Activated T-cell treated with anti-CD3 and anti-CD28 coated beads, Interleukin-2, amount 50 U/mL, for 48 hours (primary cell): Measurements from ENCODE around the gene SDK2.

Experiments
- DNase-seq, 2 experiments: peaks; one replicate each; pipeline ENCODE4 v3.0.0-alpha.2; 2020

SDK2 gene

DNA sequence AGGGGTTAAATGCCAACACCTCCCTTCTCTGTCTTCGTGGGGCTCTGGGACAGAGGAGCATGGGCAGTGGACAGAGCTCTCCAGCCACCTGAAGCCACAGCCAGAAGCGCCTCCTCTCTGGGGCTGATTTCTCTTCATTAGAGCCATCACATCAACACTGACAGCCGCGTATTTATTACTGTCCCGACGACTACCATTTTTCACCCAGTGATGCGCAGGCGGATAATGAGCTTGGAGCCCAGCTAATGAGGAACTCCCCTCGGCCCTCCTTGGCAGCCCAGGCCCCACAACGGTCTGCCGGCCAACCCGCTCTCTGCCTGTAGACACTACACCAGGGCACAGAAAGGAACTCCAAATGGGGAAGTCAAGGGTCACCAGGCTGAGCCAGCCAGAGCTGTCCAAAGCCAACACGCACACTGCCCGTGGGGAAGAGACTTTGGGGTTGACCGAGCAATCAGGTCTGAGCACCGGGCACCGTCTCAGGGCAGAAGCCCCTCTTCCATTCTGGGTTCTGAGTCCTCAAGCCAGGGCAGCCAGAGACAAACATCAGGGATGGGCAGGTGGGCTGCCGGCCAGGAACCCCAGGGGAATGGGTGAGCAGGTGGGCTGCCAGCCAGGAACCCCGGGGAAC lies 13.2 kb downstream of the SDK2 start:
- DNase-seq, result no peak

DNA sequence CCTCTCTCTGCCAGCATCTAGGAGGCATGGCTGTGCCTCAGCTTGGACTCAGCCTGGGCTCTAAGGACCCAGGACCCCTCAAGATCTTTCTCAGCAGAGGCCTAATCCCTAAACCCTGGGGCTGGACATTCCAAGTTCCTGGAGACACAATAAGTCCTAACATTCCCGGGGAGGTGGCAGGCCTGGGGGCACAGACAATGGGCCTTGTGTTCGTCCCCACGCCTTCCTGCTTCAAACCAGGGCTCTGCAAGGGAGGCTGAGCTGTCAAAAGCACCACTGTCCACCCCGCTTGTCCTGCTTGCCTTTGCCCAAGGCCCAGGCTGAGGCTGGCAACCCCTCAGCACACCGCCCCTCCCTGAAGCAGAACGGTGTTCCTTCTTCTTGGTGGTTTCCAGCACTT lies 13.7 kb downstream of the SDK2 start:
- DNase-seq, result no peak

DNA sequence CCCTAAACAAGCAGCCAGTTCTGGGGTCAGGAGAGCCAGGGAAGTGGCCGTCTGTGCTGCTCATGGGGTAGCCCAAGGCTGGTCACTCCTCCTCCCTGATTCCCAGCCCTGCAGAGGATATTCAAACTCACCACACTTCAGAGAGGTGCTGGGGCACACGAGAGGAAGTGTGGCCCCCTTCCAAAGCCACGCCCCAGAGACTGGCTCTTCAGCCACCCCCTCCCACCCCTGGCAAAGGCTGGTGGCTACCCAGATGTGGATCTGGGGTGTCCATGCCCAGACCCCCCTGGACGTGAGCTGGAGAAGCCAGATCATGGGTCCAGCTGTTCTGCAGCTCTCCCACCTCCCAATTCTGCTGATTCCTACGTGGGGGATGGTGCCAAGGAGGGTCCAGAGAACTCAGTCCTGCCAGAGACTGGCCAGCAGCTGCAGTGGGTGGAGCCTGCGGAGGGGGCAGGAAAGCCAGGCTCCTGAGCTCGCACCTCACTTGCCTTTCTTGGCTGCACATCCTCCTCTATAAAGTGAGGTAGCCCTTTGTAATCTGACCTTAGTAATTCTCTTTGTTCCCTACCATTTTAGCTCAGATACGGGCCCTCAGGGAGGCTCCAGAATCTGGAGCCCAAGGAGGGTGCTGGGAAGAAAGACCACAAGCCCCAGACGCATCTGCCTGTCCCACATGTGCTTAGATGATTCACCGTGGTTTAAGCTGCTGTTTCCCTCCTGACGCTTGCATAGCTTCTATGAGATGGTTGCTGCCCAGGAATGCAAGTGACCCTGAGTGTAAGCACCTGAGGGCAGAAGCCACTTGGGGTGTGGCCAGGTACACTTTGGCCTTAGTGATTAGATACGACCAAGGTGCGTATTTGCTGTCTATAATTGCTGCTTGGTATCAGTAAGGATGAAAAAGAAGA lies 15.3 kb downstream of the SDK2 start:
- DNase-seq, result no peak

DNA sequence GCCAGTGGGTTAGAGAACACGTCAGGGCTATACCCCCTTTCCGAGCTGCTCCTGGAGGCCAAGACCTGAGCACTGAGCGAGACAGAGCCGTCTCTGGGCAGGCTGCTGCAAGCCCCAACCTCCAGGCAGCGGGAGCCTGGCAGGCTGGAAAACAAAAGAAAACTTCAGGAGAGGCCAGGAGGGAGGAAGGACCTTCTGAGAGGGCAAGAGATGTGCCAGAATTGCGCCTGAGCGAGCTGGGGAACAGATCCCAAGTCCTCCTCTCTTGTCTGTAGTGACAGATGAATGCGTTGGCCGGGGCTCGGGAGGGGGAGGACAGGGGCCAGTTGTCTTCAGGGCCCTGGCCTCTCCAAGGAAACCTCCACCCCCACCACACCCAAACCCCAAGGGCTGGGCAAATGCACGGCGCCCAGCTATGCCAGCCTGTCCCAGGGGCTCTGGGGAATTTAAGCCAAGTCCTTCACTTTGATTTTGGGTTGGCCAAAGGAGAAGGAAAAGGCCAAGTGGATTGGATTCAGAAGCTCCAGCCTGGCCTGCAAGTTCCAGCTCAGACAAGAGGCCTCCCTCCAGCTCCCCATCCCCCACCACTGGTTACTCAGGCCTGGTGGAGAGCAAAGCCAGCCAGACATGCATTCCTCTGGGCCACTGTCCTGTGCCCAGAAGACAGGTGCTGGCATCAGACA lies 18.1 kb downstream of the SDK2 start:
- DNase-seq, result no peak

DNA sequence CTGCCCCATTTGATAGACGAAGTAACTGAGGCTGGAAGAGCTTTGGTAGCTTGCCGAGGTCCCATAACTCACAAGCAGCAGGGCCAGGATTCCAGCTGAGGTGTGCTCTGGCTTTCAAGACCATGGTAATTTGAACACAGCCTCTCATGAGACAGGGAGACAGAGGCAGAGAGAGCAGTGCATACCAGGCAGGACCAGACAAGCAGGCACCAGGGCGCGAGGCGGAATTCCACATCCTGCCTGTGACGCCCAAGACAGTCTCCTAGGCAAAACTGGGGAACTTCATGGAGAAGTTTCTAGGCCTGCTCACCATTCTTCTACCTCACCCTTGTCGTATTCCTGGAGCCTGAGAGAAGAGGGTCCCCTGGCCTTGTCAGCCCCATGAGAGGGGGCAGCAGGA lies 19.2 kb downstream of the SDK2 start:
- DNase-seq, result no peak

DNA sequence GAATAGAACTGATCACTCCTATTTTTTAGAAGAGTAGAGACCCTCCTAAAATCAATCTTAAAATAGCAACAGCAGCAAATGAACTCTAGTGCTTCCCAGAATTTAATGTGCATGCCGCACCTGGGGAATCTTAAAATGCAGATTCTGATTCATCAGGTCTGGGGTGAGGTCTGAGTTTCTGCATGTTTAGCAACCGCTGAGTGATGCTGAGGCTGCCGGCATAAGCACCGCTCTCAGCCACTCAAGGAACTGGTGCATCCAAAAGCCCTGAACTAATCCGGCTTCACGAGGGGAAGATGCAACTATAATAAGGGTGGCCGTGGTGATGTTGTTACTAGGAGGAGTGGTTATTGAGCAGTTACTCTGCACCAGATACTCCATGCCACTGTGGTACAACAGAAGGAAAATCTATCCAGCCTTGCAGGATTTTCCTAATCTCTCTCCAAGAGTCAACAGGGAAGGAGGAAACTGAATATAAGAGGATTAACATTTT lies 19.7 kb downstream of the SDK2 start:
- DNase-seq, result no peak

DNA sequence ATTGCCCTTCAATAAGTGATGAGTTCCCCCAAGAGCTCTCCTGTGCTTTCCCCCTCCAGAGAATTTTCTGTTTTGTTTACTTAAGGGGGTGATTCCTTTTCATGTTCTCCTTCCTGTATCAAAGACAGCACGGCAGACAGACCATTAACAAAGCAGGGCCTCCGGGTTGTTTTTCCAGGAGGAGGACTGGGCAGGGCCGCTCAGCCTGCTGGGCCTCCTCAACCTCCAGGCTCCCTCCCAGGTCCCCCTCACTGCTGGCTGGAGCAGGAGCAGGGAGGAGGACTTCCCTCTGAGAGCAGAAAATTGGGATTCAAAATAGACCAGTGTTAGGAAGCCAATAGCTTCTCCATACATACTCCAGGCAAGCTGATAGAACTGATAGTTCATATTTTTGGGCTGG lies 20.4 kb downstream of the SDK2 start:
- DNase-seq, result no peak

DNA sequence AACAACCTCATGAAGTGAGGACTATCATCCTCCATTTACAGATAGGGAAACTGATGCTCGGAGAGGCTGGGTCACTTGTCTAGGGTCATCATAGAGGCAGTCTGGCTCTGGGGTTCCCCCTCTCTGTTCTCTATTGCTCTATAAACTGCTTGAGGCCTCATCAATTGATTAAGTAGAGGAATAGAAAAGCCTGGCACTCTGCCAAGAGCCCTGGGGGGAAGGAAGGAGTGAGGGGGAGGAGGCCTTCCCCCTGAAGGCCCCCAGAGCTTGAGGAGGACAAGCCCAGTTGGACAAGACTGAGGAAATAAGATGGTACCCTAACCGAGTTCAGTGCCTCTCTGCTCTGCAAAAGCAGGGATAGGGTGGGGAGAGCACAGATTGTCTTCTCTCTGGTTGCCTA lies 21.0 kb downstream of the SDK2 start:
- no peak for DNase-seq

DNA sequence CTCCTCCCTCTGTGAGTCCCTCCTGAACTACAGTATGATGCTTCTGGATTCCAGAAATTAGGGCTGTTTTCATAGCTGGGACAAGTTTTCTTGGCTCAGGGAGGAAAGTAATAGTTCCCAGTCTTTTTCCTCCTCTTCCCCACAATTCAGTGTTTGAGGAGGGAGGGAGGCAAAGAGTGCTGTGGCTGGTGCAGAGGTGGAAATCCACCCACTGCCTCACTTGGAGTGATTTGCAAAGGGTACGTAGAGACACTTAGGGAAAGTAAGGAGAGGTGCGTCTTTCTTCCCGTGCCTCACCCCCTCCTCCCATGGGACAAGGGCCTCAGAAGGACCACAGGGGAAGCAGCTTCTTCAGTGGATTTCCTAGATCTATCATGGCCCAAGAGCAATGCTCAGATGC lies 21.9 kb downstream of the SDK2 start:
- DNase-seq, result no peak

DNA sequence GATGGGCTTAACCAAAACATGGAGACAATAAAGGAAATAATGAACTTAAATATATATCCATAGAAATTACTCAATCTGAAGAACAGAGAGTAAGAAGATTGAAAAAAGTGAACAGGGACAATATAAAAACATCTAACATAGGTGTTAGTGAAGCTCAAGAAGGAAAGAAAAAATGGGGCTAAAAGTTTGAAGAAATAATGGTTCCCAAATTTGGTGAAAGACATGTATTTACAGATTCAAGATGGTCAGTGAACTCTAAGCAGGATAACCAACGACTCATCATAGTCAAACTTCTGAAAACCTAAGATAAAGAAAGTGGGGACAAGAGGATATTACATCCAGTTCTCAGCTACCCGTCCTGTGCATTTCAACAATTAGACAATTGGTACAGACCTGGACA lies 22.6 kb downstream of the SDK2 start:
- no peak for DNase-seq

DNA sequence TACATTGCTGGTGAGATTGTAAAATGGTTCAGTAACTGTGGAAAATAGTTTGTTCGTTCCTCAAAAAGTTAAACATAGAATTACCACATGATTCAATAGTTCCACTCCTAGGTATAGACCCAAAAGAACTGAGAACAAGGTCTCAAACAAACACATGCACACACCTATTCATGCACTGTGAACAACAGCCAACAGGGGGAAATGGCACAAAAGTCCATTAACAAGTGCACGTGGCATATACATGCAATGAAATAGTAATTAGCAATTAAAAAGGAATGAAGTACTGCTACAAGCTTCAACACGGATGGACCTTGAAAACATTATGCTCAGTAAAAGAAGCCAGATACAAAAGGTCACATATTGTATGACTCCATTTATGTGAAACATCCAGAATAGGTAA lies 23.8 kb downstream of the SDK2 start:
- no peak for DNase-seq

DNA sequence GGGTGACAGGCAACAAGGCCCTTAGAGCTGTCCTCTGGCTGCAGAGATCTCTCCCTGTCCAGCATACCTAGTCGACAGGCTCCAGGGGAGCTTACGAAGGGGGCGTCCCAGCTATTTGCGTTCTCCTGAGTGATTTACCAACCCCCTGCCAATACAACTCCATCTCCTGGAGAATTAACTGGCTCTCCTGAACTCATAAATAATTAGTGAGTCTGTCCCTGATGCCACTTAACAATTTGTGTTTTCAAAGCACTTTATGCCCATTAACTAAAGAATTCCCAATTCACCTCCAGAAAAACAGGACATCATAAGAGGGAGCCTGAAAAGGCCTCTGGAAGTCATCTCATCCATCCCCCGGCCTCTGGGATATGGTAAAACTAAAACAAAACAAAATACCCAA lies 26.7 kb downstream of the SDK2 start:
- no peak for DNase-seq

DNA sequence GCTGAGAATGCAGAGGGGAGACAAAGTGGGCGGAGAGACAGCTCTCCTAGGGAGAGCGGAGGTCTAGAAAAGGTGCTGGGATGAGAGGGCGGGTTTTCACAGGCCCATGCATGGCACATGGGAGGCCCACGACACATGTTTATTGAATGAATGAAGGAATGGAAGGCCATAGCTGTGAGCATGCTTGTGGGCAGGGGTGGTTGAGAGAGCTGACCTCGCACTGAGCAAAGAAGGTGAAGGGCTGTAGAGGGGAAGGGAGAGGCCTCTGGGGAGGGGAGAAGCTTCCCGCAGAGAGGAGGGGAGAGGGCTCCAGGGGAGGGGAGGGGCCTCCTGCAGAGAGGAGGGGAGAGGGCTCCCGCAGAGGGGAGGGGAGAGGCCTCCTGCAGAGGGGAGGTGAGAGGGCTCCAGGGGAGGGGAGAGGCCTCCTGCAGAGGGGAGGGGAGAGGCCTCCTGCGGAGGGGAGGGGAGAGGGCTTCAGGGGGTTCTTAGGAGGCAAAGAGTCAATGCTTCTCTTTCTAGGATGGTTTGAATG lies 27.3 kb downstream of the SDK2 start:
- DNase-seq, result no peak

DNA sequence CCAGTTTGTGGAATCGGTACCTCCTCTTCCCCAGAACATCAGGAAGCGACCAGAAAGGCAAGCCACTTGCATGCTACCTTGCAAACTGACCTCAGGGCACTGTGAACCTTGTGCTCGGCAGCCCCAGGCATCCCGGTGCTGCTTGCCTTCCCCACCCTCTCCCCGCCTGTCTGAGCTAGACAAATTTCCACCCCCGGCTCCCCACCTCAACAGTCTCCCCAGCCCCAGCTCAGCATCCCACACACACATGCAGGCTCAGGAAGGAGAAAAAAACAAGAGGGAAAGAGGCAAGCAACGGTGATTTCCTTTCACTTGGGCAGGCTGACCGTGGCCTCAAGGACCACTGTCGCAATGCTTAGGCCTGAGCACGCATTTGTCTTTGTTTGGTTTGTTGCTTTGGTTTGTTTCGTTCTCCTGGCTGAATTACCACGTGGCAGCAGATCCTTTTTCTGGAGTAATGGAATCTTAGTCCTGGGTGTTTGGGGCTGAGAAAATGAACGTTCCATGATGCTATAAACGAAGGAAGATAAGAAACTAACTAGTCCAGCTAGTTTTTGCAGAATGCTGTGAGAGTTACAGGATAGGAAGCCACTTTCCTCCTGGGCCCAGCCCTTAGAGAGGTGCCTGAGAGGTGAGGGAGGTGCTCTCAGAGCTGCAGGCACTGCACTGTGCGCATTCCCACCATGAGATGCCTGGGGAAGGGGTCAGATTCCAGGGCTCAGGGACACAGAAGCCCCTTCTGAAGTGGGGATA lies 27.9 kb downstream of the SDK2 start:
- DNase-seq, result no peak

DNA sequence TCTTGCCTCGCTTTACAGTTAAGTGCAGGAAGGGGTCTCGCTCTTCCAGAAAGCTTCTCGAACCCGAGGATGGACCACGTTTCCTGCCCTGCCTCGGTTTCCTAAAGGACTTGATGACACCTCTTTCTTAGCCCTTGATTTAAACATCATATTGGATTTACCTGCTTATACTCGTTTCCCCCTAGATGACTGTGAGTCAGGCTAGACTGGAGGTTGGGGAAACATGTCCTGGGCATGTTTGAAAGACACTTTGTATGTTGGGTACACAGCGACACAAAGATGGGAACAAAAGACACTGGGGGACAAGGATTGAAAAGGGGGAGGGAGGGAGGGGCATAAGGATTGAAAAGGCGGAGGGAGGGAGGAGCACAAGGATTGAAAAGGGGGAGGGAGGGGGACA lies 30.0 kb downstream of the SDK2 start:
- DNase-seq, result no peak

DNA sequence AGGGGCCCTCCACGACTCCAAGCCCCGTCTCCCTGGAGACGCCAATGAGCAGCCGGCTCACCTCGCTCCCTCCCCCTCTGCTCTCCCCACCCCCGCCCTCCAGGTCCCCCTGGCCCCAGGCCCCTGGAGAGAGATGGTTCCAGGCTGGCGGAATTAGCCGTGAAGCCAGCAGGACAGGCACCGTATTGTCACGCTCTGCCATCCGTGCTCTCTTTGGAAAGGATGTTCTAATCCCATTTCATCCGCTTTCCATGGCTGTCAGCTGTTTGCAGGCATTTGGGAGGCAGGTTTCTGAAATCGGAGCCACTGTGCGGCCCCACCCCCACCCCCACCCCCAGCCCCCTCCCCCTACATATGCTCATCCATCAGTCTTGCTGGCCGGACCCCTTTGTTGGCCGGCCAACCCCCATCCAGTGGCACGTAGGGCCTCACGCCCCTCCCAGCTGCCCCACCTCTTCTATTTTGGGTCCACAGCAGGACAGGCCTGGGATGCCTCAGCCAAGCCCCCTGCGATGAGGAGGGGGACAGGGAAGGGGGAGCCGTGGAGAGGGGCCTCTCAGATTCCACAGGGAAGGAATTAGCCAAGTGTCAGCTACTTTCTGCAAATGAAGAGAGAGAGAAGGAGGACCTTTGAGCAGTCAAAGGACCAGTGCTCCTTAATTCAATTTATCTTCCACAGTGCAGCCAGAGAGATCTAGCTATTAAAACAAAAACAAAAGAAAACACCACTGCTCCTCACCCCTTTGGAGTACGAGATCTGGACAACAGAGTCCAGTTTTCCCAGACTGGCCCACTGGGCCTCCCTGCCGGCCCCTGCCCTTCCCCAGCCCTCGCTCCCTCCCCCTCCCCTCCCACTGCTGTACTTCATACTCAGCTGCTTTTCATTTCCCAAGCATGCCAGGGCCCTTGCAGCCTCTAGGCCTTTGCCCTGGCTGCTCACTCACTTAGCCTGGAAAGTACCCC lies 30.7 kb downstream of the SDK2 start:
- no peak for DNase-seq

DNA sequence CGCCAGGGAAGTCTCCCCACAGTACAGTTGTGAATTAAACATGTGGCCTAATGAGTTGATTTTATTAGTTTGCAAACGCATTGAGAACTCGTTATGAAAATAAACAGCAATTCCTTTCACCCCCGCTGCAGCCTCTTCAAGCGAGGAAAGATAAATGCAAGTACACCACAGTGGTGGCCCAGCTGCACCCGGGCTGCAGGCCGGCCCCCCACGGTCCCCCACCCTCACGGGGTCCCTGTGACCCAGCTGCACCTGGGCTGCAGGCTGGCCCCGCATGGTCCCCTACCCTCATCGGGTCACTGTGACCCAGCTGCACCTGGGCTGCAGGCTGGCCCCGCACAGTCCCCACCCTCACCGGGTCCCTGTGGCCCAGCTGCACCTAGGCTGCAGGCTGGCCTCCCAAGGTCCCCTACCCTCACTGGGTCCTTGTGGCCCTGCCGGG lies 32.2 kb downstream of the SDK2 start:
- DNase-seq, result no peak

DNA sequence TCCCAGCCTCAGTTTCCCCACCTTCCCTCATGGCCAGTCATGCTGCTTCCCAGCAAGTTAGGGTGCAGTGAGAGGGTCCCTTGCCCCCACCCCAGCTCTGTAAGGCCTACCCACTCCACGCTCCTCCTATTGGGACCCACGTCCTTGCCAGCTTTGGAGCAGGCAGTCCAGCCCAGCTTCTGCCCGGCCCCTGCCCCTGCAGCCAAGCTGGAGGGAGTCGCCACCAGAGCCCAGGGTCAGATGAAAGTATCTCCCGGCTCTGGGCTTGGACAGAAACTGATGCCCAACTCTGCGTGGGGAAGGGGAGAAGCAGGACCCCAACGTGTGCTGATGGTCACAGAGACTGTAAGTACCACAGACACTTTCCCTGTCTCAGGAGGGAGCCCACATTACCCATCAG lies 32.6 kb downstream of the SDK2 start:
- DNase-seq, result no peak

DNA sequence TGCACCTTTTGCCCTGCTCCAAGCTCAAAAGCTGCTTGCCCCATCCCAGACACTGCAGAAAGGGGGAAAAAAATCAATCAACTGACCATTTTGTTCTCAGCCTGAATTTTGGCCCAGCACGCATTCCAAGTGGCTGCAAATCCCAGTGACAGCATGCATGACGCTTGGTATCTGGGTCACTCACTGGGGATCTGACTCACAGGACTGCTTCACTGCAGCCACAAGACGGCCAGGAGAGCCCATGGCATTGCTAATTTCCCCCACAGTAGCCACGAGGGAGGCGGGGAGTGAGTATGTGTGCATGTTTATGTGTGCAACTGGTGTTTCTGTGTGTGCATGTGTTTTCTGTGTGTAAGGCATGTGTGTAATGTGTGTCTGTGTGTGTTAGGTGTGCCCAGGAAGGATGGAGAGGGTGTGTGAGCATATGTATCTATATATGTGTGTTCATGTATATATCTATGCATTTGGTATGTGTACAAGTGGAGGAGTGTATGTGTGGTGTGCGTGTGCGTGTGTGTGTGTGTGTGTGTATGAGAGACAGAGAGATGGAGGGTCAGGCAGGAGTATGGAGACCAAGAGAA lies 33.8 kb downstream of the SDK2 start:
- DNase-seq, result no peak

DNA sequence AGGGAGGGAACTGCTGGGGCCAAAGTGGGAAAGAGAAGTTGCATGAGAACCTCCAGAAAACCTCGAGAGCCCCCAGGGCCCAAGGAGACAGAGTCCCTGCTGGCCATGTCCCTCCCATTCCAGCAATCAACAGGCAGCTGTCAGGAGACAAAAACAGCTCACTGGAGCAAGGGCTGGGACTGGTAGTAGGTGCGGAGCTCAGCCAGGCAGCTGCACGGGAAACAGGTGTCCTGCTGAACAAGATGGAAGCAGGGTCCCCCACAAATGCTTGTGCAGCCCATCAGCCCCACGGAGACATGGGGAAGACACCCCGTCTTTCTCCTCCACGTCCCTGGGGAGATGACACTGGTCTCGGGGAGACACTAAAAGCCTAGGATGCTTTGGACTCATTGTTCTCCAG lies 34.5 kb downstream of the SDK2 start:
- no peak for DNase-seq

DNA sequence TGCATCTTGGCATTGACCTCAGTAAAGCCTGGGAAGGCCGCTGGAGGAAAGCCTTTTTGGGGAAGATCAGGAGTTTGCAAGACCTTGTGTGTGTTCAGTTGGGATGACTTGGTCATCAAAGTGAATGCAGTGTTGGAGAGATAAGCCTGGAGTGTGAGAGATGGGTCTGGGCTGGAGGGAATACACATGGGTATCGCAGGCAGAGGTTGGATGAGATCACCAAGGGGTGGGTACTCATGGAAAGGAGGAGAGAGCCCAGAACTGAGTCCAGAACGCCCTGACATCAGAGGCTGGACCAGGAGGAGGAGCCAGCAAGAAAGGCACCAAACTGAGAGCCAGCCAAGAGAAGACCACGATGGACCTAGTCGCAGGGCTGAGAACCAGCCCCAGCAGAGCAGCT lies 35.2 kb downstream of the SDK2 start:
- no peak for DNase-seq
